ENCODE results near the gene TRIB2.

TRIB2 gene

DNA sequence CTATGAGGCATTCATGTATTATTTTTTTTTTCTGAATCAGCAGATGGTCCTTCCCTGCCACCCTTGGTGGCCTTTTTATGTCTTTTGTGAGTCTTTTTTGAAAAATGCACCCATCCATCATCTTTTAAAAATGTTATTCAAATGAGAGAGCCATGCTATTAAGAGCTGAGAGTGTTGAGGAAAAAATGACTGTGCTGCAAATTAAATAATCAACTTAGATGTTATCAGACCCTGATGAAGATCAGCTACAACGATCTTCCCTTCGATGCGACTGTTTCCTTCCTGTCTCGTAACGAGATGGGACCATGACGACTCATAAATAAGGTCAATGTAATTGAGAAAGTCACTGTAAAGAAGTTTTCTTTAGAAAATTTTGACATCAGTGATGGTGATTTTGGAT, 44.4 kb downstream of the TRIB2 start:
- FAIRE-seq = no peak
- no peak for TF ChIP-seq POLR2AphosphoS5 (IDR thresholded peaks at IDR 0.05; ENCODE audit: low read depth, low read length)
- TF ChIP-seq POLR2A (IDR thresholded peaks at IDR 0.05; ENCODE audit: low read depth, low read length) = no peak
- no peak for TF ChIP-seq TAF1 (IDR thresholded peaks at IDR 0.05; ENCODE audit: borderline replicate concordance, low read depth, low read length)
- DNase-seq (ENCODE audit: insufficient read length) = no peak

DNA sequence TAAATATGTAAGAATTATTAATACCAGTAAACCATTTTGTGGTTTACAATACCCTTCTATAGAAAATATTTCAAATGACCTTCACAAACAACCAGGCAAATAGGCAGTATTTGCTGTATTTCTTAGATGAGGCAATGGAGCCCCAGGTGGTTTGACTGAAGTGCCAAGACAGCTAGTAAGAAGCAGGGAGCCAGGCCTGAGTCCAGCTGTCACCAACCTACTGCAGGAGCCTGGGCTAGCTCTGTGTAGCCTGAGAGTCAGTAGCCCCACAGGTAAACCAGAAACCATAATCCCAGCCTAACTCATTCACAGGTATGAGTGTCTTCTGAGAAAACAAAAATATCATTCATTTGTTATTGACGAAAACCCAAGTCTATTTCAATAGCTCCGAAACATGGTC, 45.6 kb downstream of the TRIB2 start:
- no peak for TF ChIP-seq TAF1 (IDR thresholded peaks at IDR 0.05; ENCODE audit: borderline replicate concordance, low read depth, low read length)
- no peak for TF ChIP-seq POLR2A (IDR thresholded peaks at IDR 0.05; ENCODE audit: low read depth, low read length)
- DNase-seq (ENCODE audit: insufficient read length) = no peak

DNA sequence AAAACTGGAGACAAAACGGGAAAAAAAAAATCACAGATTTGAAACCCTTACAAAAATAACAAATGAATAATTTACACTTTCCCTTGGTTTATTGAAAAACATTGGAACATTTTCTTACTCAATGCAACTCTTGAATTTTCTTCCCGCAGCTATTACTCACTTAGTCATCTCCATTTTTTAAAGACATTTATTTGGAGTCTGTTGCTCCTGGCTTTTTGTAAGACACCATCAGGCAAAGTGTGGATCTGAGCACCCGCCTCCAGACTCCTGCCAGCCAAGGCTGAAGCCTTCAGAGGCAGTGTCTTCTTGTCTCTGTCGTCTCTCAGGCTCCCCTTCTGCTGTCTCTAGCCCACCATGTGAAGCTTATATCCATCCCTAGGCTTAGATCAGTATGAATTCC, 46.2 kb downstream of the TRIB2 start:
- TF ChIP-seq POLR2AphosphoS5 (IDR thresholded peaks at IDR 0.05; ENCODE audit: low read depth, low read length) (no peak), POLR2A (IDR thresholded peaks at IDR 0.05; ENCODE audit: low read depth, low read length) (no peak), TAF1 (IDR thresholded peaks at IDR 0.05; ENCODE audit: borderline replicate concordance, low read depth, low read length) (no peak)
- FAIRE-seq (no peak), DNase-seq (ENCODE audit: insufficient read length) (no peak)

More for the DNA sequence above, 45.6 kb downstream of the TRIB2 start:
- FAIRE-seq = no peak

DNA sequence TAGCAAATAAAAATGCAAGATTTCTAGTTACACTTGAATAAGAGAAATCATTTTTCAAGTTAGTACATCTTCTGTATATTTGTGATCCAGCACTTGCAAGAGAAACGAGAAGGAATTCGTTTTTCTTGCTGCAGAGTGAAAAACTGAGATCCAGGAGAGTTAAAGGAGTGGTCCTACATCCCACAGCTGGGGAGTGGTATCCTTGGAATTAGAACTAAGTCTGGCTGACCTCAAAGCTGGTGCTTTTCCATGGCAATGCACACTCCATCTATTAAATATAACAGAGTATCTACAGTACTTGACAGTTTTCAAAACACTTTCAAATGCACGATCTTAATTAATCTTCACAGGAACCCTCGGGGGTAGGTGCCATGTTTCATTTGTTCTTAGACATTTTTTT, 46.8 kb downstream of the TRIB2 start:
- no peak for TF ChIP-seq TAF1 (IDR thresholded peaks at IDR 0.05; ENCODE audit: borderline replicate concordance, low read depth, low read length)
- no peak for TF ChIP-seq POLR2A (IDR thresholded peaks at IDR 0.05; ENCODE audit: low read depth, low read length)
- TF ChIP-seq POLR2AphosphoS5 (IDR thresholded peaks at IDR 0.05; ENCODE audit: low read depth, low read length) = no peak
- no peak for DNase-seq (ENCODE audit: insufficient read length)
- no peak for FAIRE-seq

DNA sequence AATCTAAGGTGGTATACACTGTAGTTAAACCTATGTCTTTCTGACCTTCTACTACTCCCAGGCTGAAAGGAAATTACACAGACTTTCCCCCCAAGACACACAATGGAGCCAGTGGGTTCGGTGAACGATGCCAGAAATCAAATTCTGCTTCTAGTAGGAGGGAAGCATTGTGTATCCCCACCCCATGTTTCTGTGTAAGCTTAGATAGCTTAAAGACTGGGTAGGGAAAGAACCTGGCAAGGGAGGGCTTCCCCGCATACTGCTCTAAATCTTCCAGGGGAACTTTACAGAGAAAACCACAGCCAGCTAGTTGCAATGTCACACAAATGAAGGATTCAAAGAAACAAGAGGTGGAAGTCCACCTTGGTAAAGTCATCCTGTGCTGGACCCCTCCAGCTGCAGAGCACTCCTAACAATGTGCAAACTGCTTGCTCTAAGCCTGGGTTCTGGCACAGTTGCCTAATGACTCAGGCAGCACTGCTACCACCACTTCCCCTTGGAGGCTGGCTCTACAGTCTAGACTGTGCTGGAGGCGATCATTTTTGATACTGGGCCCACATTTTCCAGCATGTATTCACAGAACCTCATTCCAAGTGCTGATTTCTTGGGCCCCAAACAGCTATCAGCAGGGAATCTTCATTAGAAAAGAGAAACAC, 47.5 kb downstream of the TRIB2 start:
- DNase-seq (ENCODE audit: insufficient read length) (no peak), FAIRE-seq (no peak)
- TF ChIP-seq TAF1 (IDR thresholded peaks at IDR 0.05; ENCODE audit: borderline replicate concordance, low read depth, low read length) = no peak

DNA sequence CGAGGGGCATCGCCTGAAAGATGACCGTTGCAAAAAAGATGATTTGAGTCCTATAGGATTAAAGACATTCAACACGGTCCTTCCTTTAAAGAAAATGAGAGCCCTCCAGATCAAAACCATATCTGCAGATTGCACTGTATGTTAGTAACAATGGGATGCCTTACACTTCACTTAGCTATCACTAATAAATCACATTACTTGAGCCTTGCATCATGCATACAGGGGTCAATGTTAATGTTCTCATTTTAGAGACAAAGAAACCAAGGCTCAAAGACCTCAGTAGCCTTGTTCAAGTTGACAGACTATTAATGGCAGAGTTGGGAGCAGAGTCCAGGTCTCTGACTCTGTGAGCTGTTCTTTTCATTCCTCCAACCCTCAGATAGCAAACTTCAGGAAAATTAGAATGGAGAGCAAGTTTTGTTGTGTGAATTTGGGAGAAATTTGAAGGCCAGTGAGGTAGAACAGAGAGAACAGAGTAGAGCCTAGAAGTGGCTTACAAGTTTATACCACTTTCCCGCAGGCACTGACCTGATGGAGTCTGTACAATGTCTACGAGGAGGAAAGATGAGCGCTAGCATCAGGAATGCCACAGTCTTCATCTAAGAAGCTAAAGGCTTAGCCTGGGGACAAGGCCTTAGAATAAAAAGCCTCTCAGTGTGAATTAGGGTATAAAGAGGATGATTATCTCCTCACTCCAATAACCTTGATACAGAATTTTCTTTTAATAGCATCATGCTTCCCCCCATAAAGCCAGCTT, 48.3 kb downstream of the TRIB2 start:
- FAIRE-seq = no peak
- DNase-seq (ENCODE audit: insufficient read length) = no peak
- TF ChIP-seq TAF1 (IDR thresholded peaks at IDR 0.05; ENCODE audit: borderline replicate concordance, low read depth, low read length) (no peak), POLR2AphosphoS5 (IDR thresholded peaks at IDR 0.05; ENCODE audit: low read depth, low read length) (no peak), POLR2A (IDR thresholded peaks at IDR 0.05; ENCODE audit: low read depth, low read length) (no peak)

DNA sequence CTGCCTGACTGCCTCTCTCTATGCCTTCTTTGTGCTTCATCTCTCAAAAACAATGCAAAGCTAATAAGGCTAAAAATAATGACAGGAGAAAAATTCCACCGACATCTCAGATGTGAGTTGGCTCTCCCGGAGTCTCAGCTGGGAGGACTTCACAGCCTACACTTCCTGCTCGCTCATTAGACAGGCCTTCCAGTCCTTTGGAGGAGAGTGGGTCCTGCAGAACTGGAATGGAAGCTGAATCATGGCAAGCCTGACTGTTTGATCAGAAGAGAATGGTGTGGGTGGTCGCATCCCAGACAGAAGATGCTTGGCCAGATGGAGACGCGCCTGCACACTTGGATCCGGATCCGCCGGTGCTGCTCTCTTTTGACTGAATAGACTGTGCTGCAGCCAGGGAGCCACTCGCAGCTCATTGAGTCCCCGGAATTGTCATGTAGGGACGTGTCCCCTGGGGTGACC, 49.7 kb downstream of the TRIB2 start:
- FAIRE-seq = no peak
- TF ChIP-seq TAF1 (IDR thresholded peaks at IDR 0.05; ENCODE audit: borderline replicate concordance, low read depth, low read length) (no peak), POLR2AphosphoS5 (IDR thresholded peaks at IDR 0.05; ENCODE audit: low read depth, low read length) (no peak)
- DNase-seq (ENCODE audit: insufficient read length) = no peak

DNA sequence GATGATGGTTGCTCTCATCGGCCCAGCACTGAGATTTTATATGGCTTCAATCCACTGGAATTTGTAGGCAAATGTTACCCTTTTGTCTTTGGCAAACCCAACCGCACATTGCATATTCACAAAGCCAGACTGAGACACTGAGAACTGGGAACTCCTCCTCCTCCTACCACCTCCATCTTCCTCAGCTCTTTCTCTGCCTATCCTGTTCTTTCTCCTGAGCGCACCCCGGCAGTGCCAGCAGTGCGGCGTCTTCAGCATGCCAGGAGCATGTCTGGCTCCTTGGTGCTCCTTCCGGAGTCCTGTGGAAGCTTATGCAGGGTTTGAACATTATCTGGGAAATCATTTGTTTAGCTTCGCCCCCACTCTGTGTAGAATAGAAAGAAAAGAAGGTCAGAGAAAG, 50.8 kb downstream of the TRIB2 start:
- FAIRE-seq (no peak), DNase-seq (ENCODE audit: insufficient read length) (no peak)
- TF ChIP-seq TAF1 (IDR thresholded peaks at IDR 0.05; ENCODE audit: borderline replicate concordance, low read depth, low read length) = no peak
- no peak for TF ChIP-seq POLR2A (IDR thresholded peaks at IDR 0.05; ENCODE audit: low read depth, low read length)
- no peak for TF ChIP-seq POLR2AphosphoS5 (IDR thresholded peaks at IDR 0.05; ENCODE audit: low read depth, low read length)

DNA sequence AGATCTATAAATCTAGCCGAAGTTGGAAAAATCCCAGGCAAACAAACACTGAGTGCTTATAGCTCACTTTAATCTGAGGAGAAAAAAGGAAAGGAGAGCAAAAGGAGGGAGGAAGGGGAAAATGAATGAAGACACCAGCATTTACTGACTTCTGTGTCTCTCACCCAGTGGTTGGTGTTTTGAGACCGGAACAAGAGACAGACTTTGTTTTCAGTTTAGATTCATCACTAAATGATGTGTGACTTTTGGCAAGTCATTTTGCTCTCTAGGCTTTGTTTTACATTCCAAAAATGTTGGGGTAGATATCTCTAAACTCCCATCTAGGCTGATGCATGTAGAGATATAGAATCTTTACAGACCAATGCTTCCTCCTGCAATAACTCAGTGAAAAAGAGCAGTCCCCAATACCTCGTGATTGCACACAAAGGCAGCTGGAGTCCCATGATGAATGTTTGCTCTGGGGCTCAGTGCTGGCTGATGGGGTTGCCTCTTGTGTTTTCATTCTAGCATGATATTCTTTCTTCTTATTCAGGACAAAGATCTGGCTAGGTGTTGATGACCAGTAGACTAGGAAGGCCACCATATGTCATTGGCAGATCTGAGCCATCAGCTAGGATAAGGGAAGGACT, 51.4 kb downstream of the TRIB2 start:
- TF ChIP-seq TAF1 (IDR thresholded peaks at IDR 0.05; ENCODE audit: borderline replicate concordance, low read depth, low read length) (no peak), POLR2AphosphoS5 (IDR thresholded peaks at IDR 0.05; ENCODE audit: low read depth, low read length) (no peak), POLR2A (IDR thresholded peaks at IDR 0.05; ENCODE audit: low read depth, low read length) (no peak)
- no peak for DNase-seq (ENCODE audit: insufficient read length)
- FAIRE-seq = no peak

DNA sequence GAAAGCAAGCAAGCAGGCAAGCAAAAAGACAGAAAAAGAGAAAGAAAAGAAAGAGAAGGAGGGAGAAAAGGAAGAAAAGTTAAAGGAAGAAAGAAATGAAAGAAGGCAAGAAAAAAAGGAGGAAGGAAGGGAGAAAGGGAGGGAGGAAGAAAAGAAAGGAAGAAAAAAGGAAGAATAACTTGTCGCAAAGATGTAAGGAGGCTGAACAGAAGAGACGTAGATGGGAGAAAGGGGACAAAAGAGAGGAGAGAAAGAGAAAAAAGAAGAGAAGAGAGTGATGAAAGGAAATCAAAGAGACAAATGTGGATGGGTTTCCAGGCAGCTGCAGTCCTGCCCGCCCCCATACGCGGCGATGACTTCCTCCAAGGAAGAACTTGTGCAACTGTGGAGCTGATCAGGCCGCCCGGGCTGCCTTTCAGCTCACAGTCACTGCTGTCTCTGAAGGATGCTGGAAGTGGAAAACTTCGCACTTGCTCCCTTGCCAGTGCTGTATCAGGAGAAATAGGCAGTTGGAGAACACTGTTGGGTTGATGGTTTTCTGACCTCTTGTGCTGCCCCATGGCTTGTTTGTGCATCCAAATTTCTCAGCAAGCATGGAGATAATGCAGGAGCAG, 52.9 kb downstream of the TRIB2 start:
- FAIRE-seq = no peak
- no peak for DNase-seq (ENCODE audit: insufficient read length)
- TF ChIP-seq POLR2A (IDR thresholded peaks at IDR 0.05; ENCODE audit: low read depth, low read length) (no peak), POLR2AphosphoS5 (IDR thresholded peaks at IDR 0.05; ENCODE audit: low read depth, low read length) (no peak)

DNA sequence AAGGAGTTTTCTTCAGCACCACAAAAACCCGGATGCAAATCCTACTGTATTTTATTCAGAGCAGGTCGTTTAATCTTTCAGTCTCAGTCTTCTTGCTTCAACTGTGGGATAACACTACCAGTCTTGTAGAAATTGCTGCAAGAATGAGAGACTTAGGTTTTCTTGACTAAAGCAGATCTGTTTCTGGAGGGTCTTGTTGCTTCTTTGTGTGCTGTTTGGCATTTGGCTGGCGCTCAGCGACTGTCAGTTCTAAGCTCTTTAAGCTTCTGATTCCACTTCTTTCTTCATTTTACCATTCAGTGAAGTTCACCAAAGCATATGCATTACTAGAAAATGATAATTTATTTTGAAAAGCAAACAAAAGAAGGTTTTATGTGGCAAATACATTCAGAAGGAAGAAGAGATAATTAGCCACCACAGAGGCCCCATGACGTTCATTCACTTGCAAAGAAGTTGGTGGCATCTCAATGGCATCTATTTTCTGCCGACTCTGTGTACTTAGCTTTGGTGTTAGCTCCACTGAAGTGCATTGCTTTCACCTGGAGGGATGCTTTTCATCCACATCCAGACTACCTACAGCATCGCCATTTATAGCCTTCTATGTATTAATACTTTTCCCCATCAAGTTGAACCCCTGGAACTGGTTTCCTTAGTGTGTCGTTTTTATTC, 53.7 kb downstream of the TRIB2 start:
- DNase-seq (ENCODE audit: insufficient read length) (no peak), FAIRE-seq (no peak)
- TF ChIP-seq POLR2AphosphoS5 (IDR thresholded peaks at IDR 0.05; ENCODE audit: low read depth, low read length) = no peak
- no peak for TF ChIP-seq TAF1 (IDR thresholded peaks at IDR 0.05; ENCODE audit: borderline replicate concordance, low read depth, low read length)
- no peak for TF ChIP-seq POLR2A (IDR thresholded peaks at IDR 0.05; ENCODE audit: low read depth, low read length)

Measured in GM12892 (cell line).